GM12878 (cell line): Measurements from ENCODE around the gene SMPD1.

ENCODE experiments used
- NFYA ChIP-seq: IDR thresholded peaks from 2 replicates; pipeline ENCODE4 v1.6.1; 2011; ENCODE audit warnings: low read depth, mild to moderate bottlenecking, low read length, improper control_type of control experiment, borderline replicate concordance
- RCOR1 ChIP-seq: conservative IDR thresholded peaks from 2 replicates; pipeline ENCODE4 v1.6.1; 2012; ENCODE audit warnings: low read depth, low read length, improper control_type of control experiment
- SRF ChIP-seq, 2 experiments: IDR thresholded peaks; 2 replicates each; pipeline ENCODE4 v1.6.1; 2011; ENCODE audit warnings: low read depth in 2 of 2, low read length in 2 of 2, mild to moderate bottlenecking in 1 of 2, moderate library complexity in 1 of 2
- WRNIP1 ChIP-seq: IDR thresholded peaks from 2 replicates; pipeline ENCODE4 v1.6.1; 2011; ENCODE audit warnings: low read depth, low read length, improper control_type of control experiment, borderline replicate concordance
- TF ChIP-seq, protein P1 (sequence below), 3 experiments: IDR thresholded peaks in 2 of 3; conservative IDR thresholded peaks in 1 of 3; 2 replicates each; pipeline ENCODE4 v1.5.1; 2011; ENCODE audit warnings: low read depth in 3 of 3, low read length in 3 of 3, mild to moderate bottlenecking in 3 of 3, control low read depth in 2 of 3, moderate library complexity in 2 of 3, inconsistent platforms in 1 of 3, mixed read lengths in 1 of 3; ENCODE audit not compliant: control insufficient read depth in 2 of 3, insufficient read depth in 1 of 3; ENCODE audit errors: extremely low read depth in 1 of 3

DNA sequence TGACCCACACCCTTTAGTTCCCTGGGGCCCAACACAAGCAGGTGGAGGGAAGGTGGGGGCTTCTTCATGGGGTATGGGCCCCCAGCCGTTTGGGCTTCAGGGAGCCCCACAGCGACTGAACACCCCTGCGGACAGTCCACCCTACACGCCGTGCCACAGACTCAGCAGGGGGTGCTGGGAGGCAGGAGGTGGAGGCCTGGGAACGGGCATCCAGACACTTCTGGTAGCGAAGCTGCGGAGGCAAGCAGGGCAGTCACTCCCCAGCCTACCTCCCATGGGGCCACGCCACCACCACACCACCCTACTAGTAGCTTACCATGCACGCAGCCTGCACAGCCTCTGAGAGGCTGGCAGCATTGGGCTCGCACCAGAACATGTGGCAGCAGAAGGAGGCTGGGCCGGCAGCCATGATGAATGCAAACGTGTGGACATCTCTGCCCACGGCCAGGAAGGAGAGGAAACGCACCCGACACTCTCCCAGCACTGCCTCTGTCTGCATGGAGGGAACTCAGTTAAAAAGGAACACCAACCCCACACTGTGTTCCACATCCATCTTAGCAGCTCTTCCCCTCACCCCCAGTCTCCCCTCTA, 5.3 kb downstream of the SMPD1 start:
- TF ChIP-seq NFYA = no peak
- no peak for TF ChIP-seq RCOR1
- TF ChIP-seq, protein P1, sequence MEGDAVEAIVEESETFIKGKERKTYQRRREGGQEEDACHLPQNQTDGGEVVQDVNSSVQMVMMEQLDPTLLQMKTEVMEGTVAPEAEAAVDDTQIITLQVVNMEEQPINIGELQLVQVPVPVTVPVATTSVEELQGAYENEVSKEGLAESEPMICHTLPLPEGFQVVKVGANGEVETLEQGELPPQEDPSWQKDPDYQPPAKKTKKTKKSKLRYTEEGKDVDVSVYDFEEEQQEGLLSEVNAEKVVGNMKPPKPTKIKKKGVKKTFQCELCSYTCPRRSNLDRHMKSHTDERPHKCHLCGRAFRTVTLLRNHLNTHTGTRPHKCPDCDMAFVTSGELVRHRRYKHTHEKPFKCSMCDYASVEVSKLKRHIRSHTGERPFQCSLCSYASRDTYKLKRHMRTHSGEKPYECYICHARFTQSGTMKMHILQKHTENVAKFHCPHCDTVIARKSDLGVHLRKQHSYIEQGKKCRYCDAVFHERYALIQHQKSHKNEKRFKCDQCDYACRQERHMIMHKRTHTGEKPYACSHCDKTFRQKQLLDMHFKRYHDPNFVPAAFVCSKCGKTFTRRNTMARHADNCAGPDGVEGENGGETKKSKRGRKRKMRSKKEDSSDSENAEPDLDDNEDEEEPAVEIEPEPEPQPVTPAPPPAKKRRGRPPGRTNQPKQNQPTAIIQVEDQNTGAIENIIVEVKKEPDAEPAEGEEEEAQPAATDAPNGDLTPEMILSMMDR (IDR thresholded peaks at IDR 0.05 in 2 of 3, conservative IDR thresholded peaks at IDR 0.05 in 1 of 3; ENCODE audit: control insufficient read depth in 2 of 3, extremely low read depth in 1 of 3, insufficient read depth in 1 of 3, low read depth in 3 of 3, low read length in 3 of 3) = no peak
- no peak for TF ChIP-seq WRNIP1
- no peak for TF ChIP-seq SRF (IDR thresholded peaks at IDR 0.05; ENCODE audit: low read depth in 2 of 2, low read length in 2 of 2)
